ENCODE measurements around the gene CHST3. TPM values are rescaled to one million over a fixed set of nuclear protein-coding genes. Genes with fewer than 3 reads are reported as not detected.

The CHST3 gene
- total and polyA plus RNA-seq, 9 of the 15 experiments (the other 6 are each of a cell fraction or from before 2014, with no cell fraction given), result 0.01 to 1.3 (median 0.15) TPM

DNA sequence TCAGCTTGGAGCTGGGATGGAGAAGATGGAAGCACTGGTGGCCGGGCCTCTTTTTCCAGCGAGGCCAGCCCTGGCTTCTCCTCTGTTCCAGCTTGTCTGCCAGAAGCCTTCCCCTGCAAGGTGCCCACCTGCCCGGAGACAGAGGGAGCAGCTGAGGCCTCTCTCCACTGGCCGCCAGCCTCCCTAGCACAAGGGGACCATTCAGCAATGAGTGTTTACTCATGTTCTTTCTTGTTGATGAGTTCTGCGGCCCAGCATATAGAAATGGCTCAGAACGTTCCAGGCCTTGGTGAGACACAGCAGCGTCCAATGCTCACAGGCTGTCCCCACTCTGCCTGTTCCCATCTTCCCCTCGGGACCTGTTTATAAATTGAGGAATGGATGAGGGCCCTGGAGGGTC, 47.3 kb downstream of the CHST3 start (continued):
- TF ChIP-seq, protein P1, sequence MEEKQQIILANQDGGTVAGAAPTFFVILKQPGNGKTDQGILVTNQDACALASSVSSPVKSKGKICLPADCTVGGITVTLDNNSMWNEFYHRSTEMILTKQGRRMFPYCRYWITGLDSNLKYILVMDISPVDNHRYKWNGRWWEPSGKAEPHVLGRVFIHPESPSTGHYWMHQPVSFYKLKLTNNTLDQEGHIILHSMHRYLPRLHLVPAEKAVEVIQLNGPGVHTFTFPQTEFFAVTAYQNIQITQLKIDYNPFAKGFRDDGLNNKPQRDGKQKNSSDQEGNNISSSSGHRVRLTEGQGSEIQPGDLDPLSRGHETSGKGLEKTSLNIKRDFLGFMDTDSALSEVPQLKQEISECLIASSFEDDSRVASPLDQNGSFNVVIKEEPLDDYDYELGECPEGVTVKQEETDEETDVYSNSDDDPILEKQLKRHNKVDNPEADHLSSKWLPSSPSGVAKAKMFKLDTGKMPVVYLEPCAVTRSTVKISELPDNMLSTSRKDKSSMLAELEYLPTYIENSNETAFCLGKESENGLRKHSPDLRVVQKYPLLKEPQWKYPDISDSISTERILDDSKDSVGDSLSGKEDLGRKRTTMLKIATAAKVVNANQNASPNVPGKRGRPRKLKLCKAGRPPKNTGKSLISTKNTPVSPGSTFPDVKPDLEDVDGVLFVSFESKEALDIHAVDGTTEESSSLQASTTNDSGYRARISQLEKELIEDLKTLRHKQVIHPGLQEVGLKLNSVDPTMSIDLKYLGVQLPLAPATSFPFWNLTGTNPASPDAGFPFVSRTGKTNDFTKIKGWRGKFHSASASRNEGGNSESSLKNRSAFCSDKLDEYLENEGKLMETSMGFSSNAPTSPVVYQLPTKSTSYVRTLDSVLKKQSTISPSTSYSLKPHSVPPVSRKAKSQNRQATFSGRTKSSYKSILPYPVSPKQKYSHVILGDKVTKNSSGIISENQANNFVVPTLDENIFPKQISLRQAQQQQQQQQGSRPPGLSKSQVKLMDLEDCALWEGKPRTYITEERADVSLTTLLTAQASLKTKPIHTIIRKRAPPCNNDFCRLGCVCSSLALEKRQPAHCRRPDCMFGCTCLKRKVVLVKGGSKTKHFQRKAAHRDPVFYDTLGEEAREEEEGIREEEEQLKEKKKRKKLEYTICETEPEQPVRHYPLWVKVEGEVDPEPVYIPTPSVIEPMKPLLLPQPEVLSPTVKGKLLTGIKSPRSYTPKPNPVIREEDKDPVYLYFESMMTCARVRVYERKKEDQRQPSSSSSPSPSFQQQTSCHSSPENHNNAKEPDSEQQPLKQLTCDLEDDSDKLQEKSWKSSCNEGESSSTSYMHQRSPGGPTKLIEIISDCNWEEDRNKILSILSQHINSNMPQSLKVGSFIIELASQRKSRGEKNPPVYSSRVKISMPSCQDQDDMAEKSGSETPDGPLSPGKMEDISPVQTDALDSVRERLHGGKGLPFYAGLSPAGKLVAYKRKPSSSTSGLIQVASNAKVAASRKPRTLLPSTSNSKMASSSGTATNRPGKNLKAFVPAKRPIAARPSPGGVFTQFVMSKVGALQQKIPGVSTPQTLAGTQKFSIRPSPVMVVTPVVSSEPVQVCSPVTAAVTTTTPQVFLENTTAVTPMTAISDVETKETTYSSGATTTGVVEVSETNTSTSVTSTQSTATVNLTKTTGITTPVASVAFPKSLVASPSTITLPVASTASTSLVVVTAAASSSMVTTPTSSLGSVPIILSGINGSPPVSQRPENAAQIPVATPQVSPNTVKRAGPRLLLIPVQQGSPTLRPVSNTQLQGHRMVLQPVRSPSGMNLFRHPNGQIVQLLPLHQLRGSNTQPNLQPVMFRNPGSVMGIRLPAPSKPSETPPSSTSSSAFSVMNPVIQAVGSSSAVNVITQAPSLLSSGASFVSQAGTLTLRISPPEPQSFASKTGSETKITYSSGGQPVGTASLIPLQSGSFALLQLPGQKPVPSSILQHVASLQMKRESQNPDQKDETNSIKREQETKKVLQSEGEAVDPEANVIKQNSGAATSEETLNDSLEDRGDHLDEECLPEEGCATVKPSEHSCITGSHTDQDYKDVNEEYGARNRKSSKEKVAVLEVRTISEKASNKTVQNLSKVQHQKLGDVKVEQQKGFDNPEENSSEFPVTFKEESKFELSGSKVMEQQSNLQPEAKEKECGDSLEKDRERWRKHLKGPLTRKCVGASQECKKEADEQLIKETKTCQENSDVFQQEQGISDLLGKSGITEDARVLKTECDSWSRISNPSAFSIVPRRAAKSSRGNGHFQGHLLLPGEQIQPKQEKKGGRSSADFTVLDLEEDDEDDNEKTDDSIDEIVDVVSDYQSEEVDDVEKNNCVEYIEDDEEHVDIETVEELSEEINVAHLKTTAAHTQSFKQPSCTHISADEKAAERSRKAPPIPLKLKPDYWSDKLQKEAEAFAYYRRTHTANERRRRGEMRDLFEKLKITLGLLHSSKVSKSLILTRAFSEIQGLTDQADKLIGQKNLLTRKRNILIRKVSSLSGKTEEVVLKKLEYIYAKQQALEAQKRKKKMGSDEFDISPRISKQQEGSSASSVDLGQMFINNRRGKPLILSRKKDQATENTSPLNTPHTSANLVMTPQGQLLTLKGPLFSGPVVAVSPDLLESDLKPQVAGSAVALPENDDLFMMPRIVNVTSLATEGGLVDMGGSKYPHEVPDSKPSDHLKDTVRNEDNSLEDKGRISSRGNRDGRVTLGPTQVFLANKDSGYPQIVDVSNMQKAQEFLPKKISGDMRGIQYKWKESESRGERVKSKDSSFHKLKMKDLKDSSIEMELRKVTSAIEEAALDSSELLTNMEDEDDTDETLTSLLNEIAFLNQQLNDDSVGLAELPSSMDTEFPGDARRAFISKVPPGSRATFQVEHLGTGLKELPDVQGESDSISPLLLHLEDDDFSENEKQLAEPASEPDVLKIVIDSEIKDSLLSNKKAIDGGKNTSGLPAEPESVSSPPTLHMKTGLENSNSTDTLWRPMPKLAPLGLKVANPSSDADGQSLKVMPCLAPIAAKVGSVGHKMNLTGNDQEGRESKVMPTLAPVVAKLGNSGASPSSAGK (IDR thresholded peaks at IDR 0.05), result no peak
- TF ChIP-seq DACH1 (IDR thresholded peaks at IDR 0.05; ENCODE audit: partially characterized antibody) (no peak), RBM34 (IDR thresholded peaks at IDR 0.05; ENCODE audit: borderline replicate concordance, insufficient read depth, low read length) (no peak), CAMTA2 (CRISPR knock-in tag; conservative IDR thresholded peaks at IDR 0.05) (no peak), FOXA3 (CRISPR knock-in tag; conservative IDR thresholded peaks at IDR 0.05 in 1 of 2, IDR thresholded peaks at IDR 0.05 in 1 of 2) (no peak), SMARCA4 (IDR thresholded peaks at IDR 0.05) (no peak), TAL1 (IDR thresholded peaks at IDR 0.05) (no peak), SLC30A9 (CRISPR knock-in tag; IDR thresholded peaks at IDR 0.05) (no peak)
- TF ChIP-seq, protein P2, sequence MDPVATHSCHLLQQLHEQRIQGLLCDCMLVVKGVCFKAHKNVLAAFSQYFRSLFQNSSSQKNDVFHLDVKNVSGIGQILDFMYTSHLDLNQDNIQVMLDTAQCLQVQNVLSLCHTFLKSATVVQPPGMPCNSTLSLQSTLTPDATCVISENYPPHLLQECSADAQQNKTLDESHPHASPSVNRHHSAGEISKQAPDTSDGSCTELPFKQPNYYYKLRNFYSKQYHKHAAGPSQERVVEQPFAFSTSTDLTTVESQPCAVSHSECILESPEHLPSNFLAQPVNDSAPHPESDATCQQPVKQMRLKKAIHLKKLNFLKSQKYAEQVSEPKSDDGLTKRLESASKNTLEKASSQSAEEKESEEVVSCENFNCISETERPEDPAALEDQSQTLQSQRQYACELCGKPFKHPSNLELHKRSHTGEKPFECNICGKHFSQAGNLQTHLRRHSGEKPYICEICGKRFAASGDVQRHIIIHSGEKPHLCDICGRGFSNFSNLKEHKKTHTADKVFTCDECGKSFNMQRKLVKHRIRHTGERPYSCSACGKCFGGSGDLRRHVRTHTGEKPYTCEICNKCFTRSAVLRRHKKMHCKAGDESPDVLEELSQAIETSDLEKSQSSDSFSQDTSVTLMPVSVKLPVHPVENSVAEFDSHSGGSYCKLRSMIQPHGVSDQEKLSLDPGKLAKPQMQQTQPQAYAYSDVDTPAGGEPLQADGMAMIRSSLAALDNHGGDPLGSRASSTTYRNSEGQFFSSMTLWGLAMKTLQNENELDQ (CRISPR knock-in tag; IDR thresholded peaks at IDR 0.05; ENCODE audit: borderline replicate concordance), result no peak

All from K562 (cell line).